Measurements from ENCODE around the gene BASP1.
"Not testable (repeated sequence)": the region's sequence is repeated elsewhere in the genome, so short reads cannot be mapped to it uniquely, and the experiment has no call there.

The BASP1 gene

GRCh38 chr5:17292434-17293015, 75.1 kb downstream of the BASP1 start:
- no peak for DNase-seq

- no peak for DNase-seq
Observed at GRCh38 chr5:17294639-17295311, 77.3 kb downstream of the BASP1 start.

- no peak for DNase-seq
Observed at GRCh38 chr5:17295671-17296070, 78.2 kb downstream of the BASP1 start.

GRCh38 chr5:17302106-17302505, 84.7 kb downstream of the BASP1 start:
- DNase-seq, result no peak

- no peak for DNase-seq
Observed at GRCh38 chr5:17302604-17303003, 85.2 kb downstream of the BASP1 start.

GRCh38 chr5:17304282-17304681, 86.9 kb downstream of the BASP1 start:
- no peak for DNase-seq

GRCh38 chr5:17305017-17305416, 87.6 kb downstream of the BASP1 start:
- DNase-seq, result no peak

GRCh38 chr5:17305964-17306725, 88.7 kb downstream of the BASP1 start:
- DNase-seq, result no peak

GRCh38 chr5:17306726-17307091, 89.3 kb downstream of the BASP1 start:
- DNase-seq, result no peak

- not testable (repeated sequence) for DNase-seq
Observed at GRCh38 chr5:17307440-17307839, 90.0 kb downstream of the BASP1 start.

- DNase-seq, result no peak
Observed at GRCh38 chr5:17308326-17309065, 91.1 kb downstream of the BASP1 start.

GRCh38 chr5:17309462-17309861, 92.0 kb downstream of the BASP1 start:
- DNase-seq, result no peak

GRCh38 chr5:17310502-17310901, 93.1 kb downstream of the BASP1 start:
- DNase-seq, result not testable (repeated sequence)

- not testable (repeated sequence) for DNase-seq
Observed at GRCh38 chr5:17311811-17312210, 94.4 kb downstream of the BASP1 start.

- DNase-seq, result no peak
Observed at GRCh38 chr5:17312358-17312757, 94.9 kb downstream of the BASP1 start.

- no peak for DNase-seq
Observed at GRCh38 chr5:17314907-17315471, 97.6 kb downstream of the BASP1 start.

- DNase-seq, result no peak
Observed at GRCh38 chr5:17315710-17316221, 98.3 kb downstream of the BASP1 start.

GRCh38 chr5:17316970-17317459, 99.6 kb downstream of the BASP1 start:
- DNase-seq, result no peak

- no peak for DNase-seq
Observed at GRCh38 chr5:17317473-17317872, 100.0 kb downstream of the BASP1 start.

- not testable (repeated sequence) for DNase-seq
Observed at GRCh38 chr5:17319095-17319494, 101.7 kb downstream of the BASP1 start.

GRCh38 chr5:17325770-17326599, 108.6 kb downstream of the BASP1 start:
- DNase-seq, result no peak

All from GOT3 (cell line).